Activated CD4-positive, alpha-beta T cell treated with anti-CD3 and anti-CD28 coated beads, Interleukin-2, amount 50 U/mL, for 16 hours (primary cell): ENCODE results near the gene PORCN.
A peak's percentile ranks its signal among the peaks of the same experiment; 100 is the strongest.
"Not testable (repeated sequence)": the region's sequence is repeated elsewhere in the genome, so short reads cannot be mapped to it uniquely, and the experiment has no call there.

ENCODE experiments used
- DNase-seq: peaks from one replicate; pipeline ENCODE4 v3.0.0-alpha.2; 2020

Gene PORCN

DNA sequence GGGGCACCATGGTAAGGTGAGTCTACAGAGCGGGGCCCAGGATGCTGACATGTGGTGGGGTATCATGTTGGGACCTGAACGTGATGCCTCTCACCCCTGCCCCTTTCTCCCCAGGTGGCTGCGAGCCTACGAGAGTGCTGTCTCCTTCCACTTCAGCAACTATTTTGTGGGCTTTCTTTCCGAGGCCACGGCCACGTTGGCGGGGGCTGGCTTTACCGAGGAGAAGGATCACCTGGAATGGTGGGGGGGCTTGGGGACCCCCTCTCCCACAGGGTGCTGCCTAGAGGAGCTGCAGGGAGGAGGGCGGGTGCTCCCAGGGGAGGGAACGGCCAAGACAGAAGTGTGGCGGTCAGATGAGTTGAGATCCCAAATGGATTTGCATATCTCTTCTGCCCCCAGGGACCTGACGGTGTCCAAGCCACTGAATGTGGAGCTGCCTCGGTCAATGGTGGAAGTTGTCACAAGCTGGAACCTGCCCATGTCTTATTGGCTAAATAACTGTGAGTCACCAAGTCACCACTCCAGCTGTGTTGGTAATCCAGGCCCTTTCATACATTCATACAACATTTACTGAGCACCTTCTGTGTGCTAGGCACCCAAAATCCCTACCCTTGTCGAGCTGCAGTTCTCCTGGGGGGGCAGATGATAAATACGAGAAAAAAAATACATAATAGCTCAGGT, 5.5 kb downstream of the PORCN start:
- DNase-seq, result no peak

GRCh38 chrX:48514868-48515460, 6.2 kb downstream of the PORCN start:
- no peak for DNase-seq

GRCh38 chrX:48515842-48516241, 7.0 kb downstream of the PORCN start:
- no peak for DNase-seq

GRCh38 chrX:48516285-48516684, 7.5 kb downstream of the PORCN start:
- no peak for DNase-seq

DNA sequence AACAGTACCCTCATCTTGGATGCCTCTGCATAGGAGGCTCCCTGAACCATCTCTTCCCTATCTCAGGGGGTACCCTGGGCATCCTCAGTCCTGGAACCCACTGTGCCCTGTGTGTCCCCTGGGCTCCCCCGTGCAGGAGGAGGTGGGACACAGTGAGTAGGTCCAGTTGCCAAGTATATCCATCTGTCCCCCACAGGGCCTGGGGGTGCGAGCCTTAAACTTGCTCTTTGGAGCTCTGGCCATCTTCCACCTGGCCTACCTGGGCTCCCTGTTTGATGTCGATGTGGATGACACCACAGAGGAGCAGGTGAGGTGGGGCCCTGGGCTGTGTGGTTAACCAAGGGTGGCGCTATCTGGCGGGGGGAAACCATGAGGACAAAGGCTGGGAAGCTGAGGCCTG, 8.2 kb downstream of the PORCN start:
- DNase-seq, result no peak

DNA sequence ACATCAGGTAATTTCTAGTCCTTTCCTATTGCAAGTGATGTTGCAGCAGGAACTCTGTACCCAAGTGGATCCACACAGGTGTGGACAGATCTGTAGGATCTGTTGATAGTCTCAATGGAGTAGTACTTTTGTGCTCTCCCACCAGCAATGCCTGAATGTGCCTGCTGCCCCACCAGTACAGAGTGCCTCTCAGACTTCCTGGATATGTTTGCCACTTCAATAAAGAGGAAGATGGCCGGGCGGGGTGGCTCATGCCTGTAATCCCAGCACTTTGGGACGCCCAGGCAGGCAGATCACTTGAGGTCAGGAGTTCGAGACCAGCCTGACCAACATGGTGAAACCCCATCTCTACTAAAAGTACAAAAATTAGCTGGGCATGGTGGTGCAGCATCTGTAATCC, 10.7 kb downstream of the PORCN start:
- not testable (repeated sequence) for DNase-seq

GRCh38 chrX:48520455-48520854, 11.7 kb downstream of the PORCN start:
- peak; percentile 31 for DNase-seq

DNA sequence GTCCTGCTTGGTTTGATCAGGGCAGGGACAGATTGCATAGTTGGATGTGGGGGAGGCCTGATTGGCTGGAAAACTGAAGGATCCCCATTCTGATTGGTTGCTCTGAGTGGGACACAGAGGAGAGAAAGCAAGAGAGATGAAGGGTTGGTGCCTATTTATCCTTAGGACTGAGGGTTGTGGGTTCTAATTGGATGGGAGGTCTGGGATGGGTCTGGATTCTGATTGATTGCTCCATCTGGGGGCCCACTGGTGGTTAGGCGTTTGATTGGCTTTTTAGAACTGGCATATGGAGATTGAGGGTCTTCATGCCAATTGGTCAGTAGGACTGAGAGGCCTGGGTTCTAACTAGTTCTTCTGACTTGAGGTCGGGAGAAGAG, 12.2 kb downstream of the PORCN start:
- peak; percentile 50 for DNase-seq

DNA sequence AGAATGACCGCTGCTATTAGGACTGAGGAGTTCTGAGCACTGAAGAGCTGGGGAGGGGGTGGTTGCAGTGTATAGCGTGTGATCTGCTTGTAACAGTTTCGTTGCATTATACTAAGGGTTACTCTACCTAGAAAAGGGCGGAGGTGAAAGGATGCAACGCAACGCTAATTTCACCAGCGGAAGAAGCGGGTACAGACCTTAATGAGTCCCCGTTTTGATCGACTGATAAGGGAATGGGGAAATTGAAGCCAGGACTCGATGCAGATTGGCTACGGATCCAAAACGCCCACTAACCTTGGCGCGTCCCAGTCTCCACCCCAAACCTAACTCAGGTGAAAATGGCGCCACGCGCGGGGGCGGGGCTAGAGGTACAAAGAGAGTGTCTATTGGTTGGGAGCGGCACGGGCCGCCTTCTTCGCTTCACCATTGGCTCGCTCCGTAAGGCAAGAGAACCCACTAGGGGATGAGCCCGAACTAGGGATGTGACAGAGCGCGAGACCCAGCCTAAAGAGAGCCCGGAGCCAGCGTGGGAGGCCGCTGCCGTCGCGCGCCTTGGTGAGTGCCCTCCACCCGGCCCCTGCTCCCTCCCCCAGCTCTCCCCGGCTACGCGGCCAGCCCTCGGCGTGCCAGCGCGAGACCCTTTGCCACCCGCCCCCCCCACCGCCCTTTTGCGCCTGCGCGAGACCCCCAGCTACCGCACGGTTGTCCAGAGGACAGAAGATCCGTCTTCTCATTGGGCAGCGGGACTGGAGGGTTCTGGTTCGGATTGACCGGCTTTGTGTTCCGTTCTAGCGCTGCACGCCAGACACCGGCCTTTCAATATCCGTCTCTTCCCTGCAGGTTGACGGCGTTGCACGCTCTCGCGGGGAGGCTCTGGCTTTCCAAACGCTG, 12.8 kb downstream of the PORCN start, which contains the start of gene EBP:
EBP (plus strand) TSS at position 456 of the 891 bp plus-strand sequence. CDS start 1,964 bp downstream, outside the sequence.
- DNase-seq, result peak; percentile 96

DNA sequence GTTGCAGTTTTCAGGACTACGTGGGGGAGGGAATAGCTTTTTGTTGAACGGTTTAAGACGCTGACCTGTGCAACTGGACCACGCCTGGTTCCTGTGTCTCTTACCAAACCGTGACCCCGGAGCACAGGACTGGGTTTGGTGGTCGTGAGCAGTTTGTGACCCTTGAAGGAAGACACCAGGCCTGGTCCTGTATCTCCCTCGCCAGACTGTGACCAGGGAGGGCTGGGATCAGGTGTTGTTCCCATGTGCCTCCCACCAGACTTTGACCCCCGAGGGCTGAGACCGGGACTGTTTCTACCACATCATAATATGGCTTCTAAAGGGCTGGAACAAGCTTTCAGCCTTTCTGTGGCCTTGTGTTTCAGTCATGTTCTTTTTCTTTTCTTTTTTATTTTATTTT, 13.5 kb downstream of the PORCN start:
- no peak for DNase-seq

DNA sequence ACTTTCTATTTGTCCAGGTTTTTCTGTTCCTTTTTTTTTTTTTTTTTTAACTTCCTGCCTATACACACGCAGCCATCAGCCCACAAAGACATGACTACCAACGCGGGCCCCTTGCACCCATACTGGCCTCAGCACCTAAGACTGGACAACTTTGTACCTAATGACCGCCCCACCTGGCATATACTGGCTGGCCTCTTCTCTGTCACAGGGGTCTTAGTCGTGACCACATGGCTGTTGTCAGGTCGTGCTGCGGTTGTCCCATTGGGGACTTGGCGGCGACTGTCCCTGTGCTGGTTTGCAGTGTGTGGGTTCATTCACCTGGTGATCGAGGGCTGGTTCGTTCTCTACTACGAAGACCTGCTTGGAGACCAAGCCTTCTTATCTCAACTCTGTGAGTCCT, 14.9 kb downstream of the PORCN start:
- no peak for DNase-seq

- DNase-seq, result not testable (repeated sequence)
Observed at GRCh38 chrX:48525853-48526252, 17.1 kb downstream of the PORCN start.

GRCh38 chrX:48530736-48531135, 21.9 kb downstream of the PORCN start:
- no peak for DNase-seq

- peak; percentile 43 for DNase-seq
Observed at GRCh38 chrX:48531358-48531959, 22.7 kb downstream of the PORCN start.

DNA sequence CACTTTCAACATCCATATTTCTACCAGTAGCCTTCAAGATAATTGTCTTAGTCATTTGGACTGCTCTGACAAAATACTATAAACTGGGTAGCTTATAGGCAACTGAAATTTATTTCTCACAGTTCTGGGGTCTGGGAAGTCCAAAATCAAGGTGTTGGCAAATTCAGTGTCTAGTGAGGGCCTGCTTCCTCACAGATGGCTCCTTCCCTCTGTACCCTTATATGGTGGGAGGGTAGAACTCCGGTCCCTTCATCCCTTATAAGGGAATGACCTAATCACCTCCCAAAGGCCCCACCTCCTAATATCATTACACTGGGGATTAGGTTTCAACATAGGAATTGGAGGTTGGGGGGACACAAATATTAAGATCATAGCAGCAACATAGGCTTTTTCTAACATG, 23.4 kb downstream of the PORCN start:
- DNase-seq, result no peak

- DNase-seq, result no peak
Observed at GRCh38 chrX:48533165-48533564, 24.4 kb downstream of the PORCN start.

DNA sequence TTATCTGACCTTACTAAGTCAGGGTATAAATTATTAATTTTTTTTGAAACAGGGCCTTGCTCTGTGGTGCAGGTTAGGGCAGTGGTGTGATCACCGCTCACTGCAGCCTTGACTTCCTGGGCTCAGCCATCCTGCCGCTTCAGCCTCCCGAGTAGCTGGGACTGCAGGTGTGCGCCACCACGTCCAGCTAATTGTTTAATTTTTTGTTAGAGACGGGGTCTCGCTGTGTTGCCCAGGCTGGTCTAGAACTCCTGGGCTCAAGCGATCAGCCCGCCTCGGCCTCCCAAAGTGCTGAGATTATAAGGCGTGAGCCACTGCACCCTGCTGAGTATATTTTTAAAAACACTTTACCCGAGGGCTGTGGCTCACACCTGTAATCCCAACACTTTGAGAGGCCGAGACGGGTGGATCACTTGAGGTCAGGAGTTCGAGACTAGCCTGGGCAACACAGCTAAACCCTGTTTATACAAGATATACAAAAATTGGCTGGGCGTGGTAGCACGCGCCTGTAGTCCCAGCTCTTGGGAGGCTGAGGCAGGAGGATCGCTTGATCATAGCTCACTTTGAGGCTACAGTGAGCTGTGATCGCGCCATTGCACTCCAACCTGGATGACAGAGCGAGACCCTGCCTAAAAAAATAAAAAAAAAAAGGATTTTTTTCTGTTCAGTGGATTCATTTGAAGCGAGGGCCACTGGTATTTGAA, 30.0 kb downstream of the PORCN start:
- DNase-seq, result no peak

GRCh38 chrX:48539345-48540027, 30.7 kb downstream of the PORCN start, which contains the start of gene TBC1D25:
Gene TBC1D25 (plus strand): TSS chrX:48539714. CDS start chrX:48539798, 84 bp downstream.
- peak; percentile 98 for DNase-seq

GRCh38 chrX:48540028-48540375, 31.2 kb downstream of the PORCN start:
- peak; percentile 62 for DNase-seq

DNA sequence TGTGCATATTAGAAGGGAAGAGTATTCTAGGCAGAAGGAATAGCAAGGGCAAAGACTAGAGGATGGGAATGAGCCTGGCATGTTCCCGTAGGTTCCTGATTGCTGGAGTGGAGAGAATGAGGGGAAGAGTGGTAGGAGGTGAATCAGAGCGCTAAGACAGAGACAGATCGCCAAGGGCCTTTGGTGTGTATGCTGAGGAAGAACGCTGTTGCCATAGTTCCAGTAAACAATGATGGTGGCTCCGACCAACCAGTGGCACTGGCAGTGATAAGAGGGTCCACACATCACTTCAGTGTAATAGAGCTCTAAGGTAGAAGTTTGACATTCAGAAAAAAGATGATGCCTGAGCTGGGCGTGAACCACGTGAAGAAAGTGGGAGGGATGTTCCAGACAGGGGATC, 31.7 kb downstream of the PORCN start:
- no peak for DNase-seq

GRCh38 chrX:48541140-48541814, 32.5 kb downstream of the PORCN start:
- DNase-seq, result no peak
